ENCODE measurements around the gene LRRFIP1.
"Not testable (repeated sequence)": the region's sequence is repeated elsewhere in the genome, so short reads cannot be mapped to it uniquely, and the experiment has no call there.

The LRRFIP1 gene

GRCh38 chr2:237661799-237662328 lies 34.5 kb downstream of the LRRFIP1 start:
- no peak for DNase-seq (ENCODE audit: low spot score)

DNA sequence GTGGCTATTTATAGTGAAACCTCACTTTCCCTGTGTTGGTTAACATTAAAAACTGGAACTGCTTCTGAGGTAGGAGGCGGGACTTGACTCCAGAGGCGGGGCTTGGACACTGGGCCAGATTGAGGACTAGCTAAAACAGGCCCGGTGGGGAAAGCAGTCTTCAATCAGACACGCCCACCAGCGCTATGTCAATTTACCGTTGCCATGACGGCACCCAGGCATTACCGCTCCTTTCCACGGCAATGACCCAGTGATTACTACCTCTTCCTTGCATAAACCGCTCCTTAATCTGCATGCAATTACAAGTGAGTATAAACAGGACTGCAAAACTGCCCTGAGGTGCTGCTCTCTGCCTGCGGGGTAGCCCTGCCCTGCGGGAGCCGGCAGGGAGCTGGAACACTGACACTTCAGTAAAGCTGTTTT lies 35.3 kb downstream of the LRRFIP1 start:
- DNase-seq (ENCODE audit: low spot score) = peak; percentile 60

DNA sequence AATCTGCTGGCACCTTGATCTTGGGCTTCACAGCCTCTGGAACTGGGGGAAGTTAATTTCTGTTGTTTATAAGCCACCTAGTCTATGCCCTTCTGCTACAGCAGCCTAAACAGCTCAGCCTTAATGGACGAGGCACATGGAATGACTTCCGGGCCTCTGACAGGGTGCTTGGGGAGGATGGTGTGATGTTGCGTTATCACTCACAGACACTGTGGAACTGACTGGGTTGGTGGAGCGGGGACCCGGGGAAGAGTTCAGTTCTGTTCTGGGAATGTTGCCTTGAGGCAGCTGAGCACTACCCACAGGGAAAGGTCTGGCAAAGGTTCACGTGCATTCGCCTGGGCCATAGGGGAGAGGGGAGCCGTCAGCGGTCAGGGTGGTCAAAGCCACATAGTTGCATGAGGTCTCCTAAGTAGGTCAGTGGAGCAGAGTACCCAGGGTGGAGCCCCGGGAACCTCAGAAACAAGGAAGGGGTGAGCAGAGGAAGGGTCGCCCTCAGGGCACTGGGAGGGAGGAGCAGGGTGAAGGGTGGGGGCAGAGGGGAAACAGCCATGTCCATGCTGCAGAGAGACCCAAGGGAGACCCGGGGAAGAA lies 36.2 kb downstream of the LRRFIP1 start:
- DNase-seq (ENCODE audit: low spot score) = no peak

GRCh38 chr2:237664151-237664550 lies 36.8 kb downstream of the LRRFIP1 start:
- DNase-seq (ENCODE audit: low spot score) = no peak

GRCh38 chr2:237665713-237666143 lies 38.3 kb downstream of the LRRFIP1 start:
- no peak for DNase-seq (ENCODE audit: low spot score)

DNA sequence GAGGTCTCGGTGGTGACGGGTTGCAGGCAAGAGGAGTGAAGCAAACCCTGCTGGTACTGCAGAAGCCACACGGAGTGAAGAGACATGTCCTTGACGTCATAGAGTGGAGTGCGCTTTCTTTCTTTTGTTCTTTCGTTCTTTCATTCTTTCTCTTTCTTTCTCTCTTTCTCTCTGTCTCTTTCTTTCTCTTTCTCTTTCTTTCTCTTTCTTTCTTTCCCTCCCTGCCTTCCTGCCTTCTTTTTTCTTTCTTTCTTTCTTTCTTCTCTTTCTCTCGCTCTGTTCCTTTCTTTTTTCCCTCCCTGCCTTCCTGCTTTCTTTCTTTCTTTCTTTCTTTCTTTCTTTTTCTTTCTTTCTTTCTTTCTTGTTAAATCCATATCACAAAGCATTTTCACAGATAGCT lies 39.2 kb downstream of the LRRFIP1 start:
- DNase-seq (ENCODE audit: low spot score) = no peak

DNA sequence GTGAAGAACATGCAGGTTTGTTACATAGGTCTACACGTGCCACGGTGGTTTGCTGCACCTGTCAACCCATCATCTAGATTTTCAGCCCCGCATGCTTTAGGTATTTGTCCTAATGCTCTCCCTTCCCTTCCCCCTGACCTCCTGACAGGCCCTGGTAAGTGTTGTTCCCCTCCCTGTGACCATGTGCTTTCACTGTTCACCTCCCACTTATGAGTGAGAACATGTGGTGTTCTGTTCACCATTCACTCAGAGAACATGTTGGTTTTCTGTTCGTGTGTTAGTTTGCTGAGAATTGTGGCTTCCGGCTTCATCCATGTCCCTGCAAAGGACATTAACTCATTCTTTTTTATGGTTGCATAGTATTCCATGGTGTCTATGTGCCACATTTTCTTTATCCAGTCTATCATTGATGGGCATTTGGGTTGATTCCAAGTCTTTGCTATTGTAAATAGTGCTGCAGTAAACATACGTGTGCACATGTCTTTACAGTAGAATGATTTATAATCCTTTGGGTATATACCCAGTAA lies 39.7 kb downstream of the LRRFIP1 start:
- not testable (repeated sequence) for DNase-seq (ENCODE audit: low spot score)

DNA sequence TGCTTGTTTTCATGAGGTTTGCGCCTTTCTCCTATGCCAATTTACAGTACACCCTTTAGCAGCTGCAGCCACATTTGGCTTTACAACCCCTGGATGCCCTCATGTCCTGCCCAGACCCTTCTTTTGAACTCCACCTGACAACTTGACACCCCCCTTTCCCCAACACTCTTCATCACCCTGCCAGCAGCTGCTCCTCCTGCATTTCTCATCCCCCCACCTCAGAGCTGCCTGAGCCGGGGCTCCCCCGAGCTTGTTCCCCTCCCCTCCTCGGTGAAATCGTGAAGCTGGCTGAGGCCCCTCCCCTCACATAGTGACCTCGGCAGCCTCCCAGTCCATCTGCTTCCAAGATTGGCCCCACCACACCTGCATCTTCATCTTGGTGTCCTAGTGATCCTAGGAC lies 40.5 kb downstream of the LRRFIP1 start:
- DNase-seq (ENCODE audit: low spot score) = no peak

GRCh38 chr2:237668440-237668839 lies 41.1 kb downstream of the LRRFIP1 start:
- no peak for DNase-seq (ENCODE audit: low spot score)

DNA sequence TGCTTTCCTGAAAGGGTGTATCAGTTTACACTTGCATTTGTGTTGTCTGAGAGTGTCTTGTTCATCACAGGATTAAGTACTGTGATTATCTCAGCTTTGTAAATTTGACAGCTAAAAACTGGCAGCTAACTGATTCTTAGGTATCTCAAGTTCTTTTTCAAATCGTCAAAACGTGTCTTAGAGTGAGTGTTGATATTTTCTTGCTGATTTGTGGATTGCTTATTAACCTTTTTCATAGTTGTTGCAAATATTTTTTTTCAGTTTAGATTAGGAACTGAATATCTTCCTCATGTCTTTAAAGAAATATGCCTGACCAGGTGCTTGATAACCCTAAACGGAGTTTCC lies 41.9 kb downstream of the LRRFIP1 start:
- no peak for DNase-seq (ENCODE audit: low spot score)

DNA sequence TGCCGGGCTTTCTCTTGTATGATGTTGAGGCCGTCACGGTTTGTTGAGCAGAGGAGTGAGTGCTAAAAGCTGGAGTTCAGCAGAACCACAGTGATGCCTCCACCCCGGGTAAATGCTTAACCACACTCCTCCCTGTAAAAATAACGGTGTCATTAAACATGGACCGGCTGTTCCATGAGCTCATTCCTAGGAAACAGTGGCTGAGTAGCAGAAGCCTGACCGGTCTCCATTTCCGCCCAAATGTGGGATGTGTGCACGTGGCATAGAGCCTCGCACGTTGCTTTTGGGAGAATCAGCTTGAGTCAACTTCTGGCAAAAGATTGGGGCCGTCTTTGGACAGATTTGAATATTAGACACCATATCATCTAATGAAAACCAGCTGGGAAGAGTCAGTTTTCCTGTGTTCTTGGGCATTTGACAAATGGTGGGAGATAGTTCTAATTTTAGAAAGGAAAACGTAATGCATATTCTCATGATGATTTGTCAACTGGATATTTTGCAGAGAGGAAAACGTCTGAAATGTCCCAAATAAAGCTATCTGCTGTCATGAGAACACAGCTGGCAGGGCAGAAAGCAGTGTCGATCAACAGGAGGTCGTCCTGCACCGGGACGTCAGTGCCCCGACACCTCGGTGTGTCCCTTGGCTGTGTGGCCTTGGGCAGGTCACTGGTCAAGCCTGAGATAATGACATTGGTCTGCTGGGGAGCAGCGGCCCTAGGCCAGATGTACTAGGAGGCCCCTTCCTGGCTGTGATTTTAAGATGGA lies 42.4 kb downstream of the LRRFIP1 start:
- peak; percentile 89 for DNase-seq (ENCODE audit: low spot score)

GRCh38 chr2:237670641-237671040 lies 43.3 kb downstream of the LRRFIP1 start:
- no peak for DNase-seq (ENCODE audit: low spot score)

DNA sequence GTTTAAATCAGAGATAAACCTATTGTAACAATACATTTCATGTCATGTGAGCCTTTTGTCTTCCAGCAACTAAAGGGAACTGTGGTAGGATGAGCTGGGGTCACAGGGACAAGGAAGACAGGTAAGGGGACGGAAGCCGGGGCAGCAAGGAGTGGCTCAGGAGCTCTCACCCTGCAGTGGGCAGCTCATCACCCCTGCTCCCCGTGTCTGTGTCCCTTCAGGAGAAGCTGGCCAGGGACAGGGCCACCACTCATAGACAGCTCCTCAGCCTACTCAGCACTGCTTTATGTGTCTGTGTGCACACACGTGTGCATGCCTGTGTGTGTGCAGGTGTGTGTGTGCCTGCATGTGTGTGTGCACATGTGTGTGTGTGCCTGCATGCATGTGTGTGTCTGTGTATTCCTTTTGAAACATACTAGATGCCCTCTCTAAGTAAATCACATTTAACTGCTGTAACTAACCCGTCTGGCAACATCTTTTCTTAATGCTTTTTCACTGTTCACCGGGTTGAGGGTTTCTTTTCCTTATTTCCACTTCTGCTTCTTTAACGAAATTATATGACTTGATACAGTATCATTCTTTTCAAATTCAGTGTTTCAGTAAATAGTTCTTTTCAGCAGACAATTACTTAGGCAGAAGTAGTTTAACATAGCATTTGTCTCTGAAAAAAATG lies 44.2 kb downstream of the LRRFIP1 start:
- DNase-seq (ENCODE audit: low spot score) = no peak

DNA sequence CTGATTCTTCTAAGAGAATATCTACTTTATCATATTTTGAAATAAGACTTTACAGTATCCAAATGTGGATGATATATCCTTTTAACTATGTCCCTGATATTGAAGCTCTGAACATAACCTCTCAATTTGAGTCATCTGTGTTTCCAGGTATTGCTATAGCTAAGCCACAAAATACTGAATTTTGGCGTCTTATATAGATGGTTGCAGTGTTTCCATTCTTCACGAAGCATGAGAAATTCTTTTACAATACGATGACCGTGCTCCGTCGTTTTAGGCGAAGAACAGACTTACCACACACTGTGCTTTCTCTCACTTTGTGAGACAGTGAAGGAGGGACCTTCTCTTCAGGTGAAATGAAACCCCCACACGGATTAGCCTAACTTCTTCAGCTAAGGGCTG lies 45.3 kb downstream of the LRRFIP1 start:
- no peak for DNase-seq (ENCODE audit: low spot score)

GRCh38 chr2:237673130-237674001 lies 46.0 kb downstream of the LRRFIP1 start:
- no peak for DNase-seq (ENCODE audit: low spot score)

GRCh38 chr2:237674731-237675276 lies 47.4 kb downstream of the LRRFIP1 start:
- DNase-seq (ENCODE audit: low spot score) = peak; percentile 71

DNA sequence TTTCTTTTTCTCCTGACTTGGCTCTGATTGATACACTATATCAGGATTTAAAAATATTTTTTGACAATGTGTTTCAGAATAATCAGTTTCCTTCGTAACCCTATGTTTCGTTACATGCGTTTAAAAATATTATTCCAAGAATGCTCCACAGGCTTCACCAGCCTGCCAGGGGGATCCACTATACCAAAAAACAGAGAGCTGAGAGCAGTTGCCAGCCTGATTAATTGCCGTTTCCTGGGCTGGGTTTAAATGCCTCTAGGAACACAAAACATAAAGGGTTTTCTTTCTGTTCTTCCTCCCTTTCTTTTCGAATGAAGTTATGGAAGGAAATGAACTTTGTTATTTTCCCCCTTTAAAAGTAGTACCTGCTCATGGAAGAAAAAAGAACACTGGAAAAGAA lies 47.9 kb downstream of the LRRFIP1 start:
- DNase-seq (ENCODE audit: low spot score) = no peak

DNA sequence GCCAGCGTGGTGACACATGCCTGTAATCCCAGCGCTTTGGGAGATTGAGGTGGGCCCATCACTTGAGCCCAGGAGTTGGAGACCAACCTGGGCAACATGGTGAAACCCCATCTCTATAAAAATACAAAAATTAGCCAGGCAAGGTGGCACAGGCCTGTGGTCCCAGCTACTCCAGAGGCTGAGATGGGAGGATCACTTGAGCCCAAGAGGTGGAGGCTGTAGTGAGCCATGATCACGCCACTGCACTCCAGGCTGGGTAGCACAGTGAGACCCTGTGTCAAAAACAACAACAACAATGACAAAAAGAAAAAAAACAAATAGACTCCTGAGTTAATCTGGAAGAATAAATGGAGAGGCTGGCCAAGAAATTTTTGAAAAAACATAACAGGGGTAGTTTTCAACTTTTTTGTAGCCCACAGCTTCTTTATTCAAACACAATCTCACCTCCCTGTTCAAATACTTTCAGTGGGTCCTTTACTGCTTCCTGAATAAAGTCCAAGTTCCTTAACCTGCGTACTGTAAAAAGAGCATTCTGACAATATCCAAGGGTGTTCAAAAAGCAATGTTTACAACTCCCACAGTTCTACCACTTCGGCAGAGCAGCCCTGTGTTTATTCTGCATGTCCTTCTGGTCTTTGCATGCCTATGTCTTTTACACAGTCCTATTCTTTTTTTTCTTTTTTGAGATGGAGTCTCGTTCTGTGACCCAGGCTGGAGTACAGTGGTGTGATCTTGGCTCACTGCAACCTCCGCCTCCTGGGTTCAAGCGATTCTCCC lies 53.5 kb downstream of the LRRFIP1 start:
- no peak for DNase-seq (ENCODE audit: low spot score)

GRCh38 chr2:237682151-237682550 lies 54.8 kb downstream of the LRRFIP1 start:
- DNase-seq (ENCODE audit: low spot score) = no peak

GRCh38 chr2:237682856-237683670 lies 55.7 kb downstream of the LRRFIP1 start:
- DNase-seq (ENCODE audit: low spot score) = no peak
